Ovary (tissue), 3 donors: ENCODE measurements around the gene IL1RAPL1.

Experiments used
- POLR2A ChIP-seq: fragments of 450-650 bp; IDR thresholded peaks from one replicate; pipeline ENCODE4 v1.6.1; 2017; ENCODE audit warnings: antibody characterized with exemption, mild to moderate bottlenecking, moderate library complexity
- TF ChIP-seq, protein P1 (sequence below), 3 donors: fragments of 450-650 bp in 2 of 3; fragments of 200-600 bp in 1 of 3; IDR thresholded peaks; one replicate each; pipeline versions ENCODE4 v1.5.1 to v1.8.0; 2016 to 2022; ENCODE audit warnings: antibody characterized with exemption in 3 of 3, mild to moderate bottlenecking in 1 of 3
- donor health status: DM: no; HTN: no; CAD: no.

DNA sequence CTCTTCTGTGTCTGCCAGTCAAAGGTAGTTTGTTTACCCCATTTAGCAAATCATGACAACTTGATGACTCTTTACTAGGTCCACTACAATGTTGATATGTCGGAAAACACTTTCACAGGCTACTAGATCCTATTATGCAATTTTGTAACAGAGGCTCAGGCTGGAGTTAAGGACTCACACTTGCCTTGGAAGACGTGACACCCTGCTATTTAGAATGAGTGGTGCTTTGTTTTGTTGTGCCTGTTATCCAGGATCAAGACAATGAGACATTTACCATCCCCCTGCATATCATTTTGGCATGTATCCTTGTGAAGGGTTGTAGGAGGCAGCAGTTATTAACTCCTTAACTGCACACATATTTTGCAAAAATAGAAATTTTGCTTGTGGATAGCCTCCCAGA lies 263.7 kb downstream of the IL1RAPL1 start:
- TF ChIP-seq, protein P1, sequence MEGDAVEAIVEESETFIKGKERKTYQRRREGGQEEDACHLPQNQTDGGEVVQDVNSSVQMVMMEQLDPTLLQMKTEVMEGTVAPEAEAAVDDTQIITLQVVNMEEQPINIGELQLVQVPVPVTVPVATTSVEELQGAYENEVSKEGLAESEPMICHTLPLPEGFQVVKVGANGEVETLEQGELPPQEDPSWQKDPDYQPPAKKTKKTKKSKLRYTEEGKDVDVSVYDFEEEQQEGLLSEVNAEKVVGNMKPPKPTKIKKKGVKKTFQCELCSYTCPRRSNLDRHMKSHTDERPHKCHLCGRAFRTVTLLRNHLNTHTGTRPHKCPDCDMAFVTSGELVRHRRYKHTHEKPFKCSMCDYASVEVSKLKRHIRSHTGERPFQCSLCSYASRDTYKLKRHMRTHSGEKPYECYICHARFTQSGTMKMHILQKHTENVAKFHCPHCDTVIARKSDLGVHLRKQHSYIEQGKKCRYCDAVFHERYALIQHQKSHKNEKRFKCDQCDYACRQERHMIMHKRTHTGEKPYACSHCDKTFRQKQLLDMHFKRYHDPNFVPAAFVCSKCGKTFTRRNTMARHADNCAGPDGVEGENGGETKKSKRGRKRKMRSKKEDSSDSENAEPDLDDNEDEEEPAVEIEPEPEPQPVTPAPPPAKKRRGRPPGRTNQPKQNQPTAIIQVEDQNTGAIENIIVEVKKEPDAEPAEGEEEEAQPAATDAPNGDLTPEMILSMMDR (IDR thresholded peaks at IDR 0.05) = no peak
- no peak for TF ChIP-seq POLR2A
